HFF-Myc (cell line): ENCODE data around the gene CD40LG.

Experiments used
- DNase-seq: peaks from one replicate; pipeline ENCODE4 v3.0.0-alpha.2; 2011; ENCODE audit warnings: low read depth; ENCODE audit errors: extremely low read depth
- H3K4me3 ChIP-seq: replicated peaks from 2 replicates; pipeline ENCODE4 v1.5.1; 2011; ENCODE audit warnings: low read depth, mild to moderate bottlenecking, control low read depth, low read length
- TF ChIP-seq, protein P1 (sequence below): IDR thresholded peaks from 2 replicates; pipeline ENCODE4 v1.5.1; 2012; ENCODE audit warnings: mild to moderate bottlenecking, low read depth, low read length, control low read depth; ENCODE audit errors: missing control alignments

CD40LG gene

DNA sequence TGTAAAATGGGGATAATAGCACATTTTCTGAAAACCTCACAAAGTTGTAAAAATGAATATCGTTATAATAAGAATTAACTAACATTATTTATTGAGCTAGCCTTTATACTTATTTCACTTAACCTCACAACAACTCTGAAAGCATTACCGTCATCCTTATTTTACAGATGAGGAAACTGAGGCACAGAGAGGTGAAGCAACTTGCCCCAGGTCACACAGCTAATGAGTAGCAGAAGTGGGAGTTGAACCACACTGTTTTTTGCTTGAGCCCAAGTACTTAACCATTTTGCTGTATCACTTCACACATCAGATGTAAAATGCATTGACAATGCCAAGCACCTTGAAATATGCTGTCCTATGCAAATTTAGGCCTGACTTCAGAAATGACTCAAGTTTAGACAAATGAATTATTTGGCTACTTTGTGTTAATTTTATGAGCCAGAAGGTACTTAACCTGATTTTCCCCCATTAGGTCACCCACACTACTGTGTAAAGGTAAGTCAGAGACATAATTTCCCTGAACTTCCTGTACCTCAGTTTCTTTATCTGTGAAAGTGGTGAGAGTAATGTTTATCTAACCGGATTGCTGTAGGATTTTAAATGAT is 23.1 kb downstream of the CD40LG start:
- no peak for DNase-seq
- TF ChIP-seq, protein P1, sequence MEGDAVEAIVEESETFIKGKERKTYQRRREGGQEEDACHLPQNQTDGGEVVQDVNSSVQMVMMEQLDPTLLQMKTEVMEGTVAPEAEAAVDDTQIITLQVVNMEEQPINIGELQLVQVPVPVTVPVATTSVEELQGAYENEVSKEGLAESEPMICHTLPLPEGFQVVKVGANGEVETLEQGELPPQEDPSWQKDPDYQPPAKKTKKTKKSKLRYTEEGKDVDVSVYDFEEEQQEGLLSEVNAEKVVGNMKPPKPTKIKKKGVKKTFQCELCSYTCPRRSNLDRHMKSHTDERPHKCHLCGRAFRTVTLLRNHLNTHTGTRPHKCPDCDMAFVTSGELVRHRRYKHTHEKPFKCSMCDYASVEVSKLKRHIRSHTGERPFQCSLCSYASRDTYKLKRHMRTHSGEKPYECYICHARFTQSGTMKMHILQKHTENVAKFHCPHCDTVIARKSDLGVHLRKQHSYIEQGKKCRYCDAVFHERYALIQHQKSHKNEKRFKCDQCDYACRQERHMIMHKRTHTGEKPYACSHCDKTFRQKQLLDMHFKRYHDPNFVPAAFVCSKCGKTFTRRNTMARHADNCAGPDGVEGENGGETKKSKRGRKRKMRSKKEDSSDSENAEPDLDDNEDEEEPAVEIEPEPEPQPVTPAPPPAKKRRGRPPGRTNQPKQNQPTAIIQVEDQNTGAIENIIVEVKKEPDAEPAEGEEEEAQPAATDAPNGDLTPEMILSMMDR = no peak
- H3K4me3 ChIP-seq = no peak overlapping the region

DNA sequence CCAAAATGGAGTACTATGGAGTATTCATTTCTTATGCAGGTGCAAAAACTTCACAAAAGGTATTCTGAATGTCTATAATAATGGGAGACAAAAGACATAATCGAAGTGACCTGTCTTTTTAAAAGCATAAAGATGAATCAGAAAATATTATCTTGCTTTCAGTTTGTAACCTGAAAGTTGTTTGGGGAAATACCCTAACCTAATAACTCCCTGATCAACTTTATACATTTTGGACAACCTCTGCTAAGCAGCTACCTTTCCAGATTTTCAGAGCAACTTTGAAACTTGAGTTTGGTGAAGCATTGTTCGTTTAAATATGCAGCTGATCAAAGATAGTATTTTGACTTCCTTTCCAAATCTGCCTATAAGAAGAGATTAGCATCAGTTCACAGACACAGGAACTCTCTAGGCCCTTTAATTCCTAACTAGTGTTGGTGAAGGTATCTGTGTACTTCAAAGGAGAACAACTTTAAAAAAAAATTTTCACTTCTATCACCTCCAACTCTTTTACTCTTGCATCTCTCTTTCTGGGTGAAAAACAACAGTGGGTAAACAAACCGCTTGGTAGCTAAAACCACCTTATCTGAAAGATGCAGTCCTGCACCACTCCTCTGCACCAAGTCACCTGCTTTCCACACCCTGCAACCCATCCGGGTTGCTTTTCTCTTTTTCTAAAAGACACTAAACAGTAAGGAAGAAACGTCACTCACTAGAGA is 26.5 kb downstream of the CD40LG start:
- no peak for DNase-seq
- H3K4me3 ChIP-seq = no peak overlapping the region
- TF ChIP-seq, protein P1 = no peak

DNA sequence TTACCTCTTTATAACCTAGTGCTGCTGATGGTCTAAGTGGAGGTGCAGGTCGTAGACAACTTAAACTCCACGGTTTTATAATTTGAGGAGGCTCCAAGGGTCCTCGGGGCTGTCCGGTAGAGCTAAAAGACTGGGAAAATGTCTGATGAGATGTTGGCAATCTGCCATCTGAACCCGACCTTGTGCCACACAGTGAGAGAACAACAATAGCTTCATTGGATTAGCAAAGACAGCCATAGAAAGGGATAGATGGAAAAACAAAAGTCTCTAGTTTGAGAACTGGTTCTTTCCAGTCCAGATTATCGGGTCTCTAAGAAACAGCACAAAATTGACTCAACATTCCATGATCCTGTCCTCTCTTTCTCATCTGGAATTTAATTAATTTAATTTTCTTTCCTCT is 31.6 kb downstream of the CD40LG start:
- TF ChIP-seq, protein P1 = no peak
- H3K4me3 ChIP-seq = no peak overlapping the region
- DNase-seq = no peak

DNA sequence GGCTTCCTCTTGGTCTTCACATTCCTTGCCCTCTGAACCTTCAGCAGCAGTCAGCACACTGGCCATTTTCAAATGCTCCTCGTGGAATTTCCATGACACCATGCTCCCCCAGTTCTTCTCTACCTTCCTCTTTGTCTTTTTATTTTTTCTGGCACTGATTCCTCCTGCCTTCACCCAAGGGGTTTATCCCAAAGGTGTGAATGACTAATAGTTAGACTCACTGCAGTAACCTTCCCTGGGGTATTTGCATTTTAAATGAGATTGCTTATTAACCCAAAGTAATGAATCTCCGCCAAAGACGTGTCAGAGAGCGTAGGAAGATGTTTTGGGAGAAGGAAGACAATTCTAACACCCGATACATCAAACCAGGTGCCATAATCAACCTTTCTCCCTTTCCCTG is 36.2 kb downstream of the CD40LG start:
- no peak for DNase-seq
- H3K4me3 ChIP-seq = no peak overlapping the region
- TF ChIP-seq, protein P1 = no peak

DNA sequence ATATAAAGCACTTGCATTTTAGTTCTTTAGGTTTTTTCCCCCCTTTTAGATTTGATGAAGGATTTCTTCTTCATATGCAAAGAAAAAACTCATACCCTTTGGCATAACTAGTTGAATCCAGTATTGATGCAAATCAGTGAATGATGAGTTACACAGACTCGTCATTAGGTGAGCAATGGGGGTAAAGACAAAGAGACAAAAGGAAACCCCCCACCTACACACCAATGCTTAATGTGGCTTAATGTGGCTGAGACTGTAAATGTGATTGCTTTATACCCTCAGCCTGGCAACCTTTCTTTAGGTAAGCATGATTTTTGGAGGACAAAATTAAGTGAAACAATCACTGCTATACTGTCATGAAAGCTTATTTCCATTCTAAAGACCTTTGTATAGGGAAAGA is 39.5 kb downstream of the CD40LG start:
- TF ChIP-seq, protein P1 = no peak
- no peak for DNase-seq
- H3K4me3 ChIP-seq = no peak overlapping the region

DNA sequence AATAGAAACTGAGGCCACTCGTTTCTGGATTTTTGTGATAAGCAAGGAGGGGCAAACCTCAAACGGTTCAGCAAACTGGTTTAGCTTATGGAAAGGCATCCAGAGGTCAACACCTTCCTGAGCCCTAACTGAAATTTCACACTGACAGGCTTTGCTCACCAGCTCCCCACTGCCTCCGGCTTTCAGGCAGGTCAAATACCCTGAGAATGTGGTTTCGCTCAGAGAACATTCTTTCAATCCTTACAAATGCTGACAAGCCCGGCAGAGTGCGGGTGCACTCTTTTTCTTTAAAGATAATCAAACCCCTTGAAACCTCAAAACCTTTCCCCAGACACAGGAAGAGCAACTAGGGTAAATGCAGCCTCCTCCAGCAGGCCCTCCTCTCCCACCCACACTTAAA is 41.5 kb downstream of the CD40LG start:
- no peak for DNase-seq
- no peak overlapping the region for H3K4me3 ChIP-seq
- TF ChIP-seq, protein P1 = no peak
